Panc1 (cell line): Measurements from ENCODE around the gene INPP5B. TPM values are rescaled to one million over a fixed set of nuclear protein-coding genes. Genes with fewer than 3 reads are reported as not detected.
"Not testable (repeated sequence)": the region's sequence is repeated elsewhere in the genome, so short reads cannot be mapped to it uniquely, and the experiment has no call there.

Source experiments
- ATAC-seq: fragments of 200-7000 bp; cut with Tn5 transposase; 2 replicates; pipeline ENCODE4 v1.9.1; 2020; ENCODE audit warnings: mild to moderate bottlenecking, moderate library complexity
- BruUV-seq: library from RNA; stranded (reverse); fragments of 400-500 nt; replicated peaks from 2 replicates; lab custom pipeline; 2021; lab: Mats Ljungman, UMichigan
- CTCF ChIA-PET: fragments of 300-600 bp; sonication (Branson Sonifier 250); formaldehyde crosslinking; loops from one replicate; lab custom pipeline; 2022; ENCODE audit warnings: antibody characterized with exemption; lab: Charles Lee
- POLR2A ChIA-PET: fragments of 300-600 bp; sonication (Branson Sonifier 250); formaldehyde crosslinking; loops from one replicate; lab custom pipeline; 2022; ENCODE audit warnings: antibody characterized with exemption; lab: Charles Lee
- DNase-seq: peaks from one replicate; pipeline ENCODE4 v3.0.0-alpha.2; 2010; ENCODE audit warnings: low read depth, low spot score
- H3K27ac ChIP-seq: 2 replicates; pipeline ENCODE4 v1.5.1; 2011; ENCODE audit warnings: mild to moderate bottlenecking, low read length, inconsistent platforms
- H3K27me3 ChIP-seq: fragments of 200-500 bp; sonication (Bioruptor generic); 2 replicates; pipeline ENCODE4 v1.6.0; 2014; ENCODE audit warnings: low read length, inconsistent platforms; ENCODE audit not compliant: control insufficient read depth, insufficient read depth
- H3K36me3 ChIP-seq: fragments of 200-500 bp; sonication (Bioruptor generic); 2 replicates; pipeline ENCODE4 v1.5.1; 2014; ENCODE audit warnings: inconsistent platforms, mild to moderate bottlenecking, low read length, moderate library complexity; ENCODE audit not compliant: control insufficient read depth, insufficient read depth
- H3K4me1 ChIP-seq: 2 replicates; pipeline ENCODE4 v1.5.1; 2011; ENCODE audit warnings: inconsistent platforms, mild to moderate bottlenecking, low read length, moderate library complexity; ENCODE audit not compliant: control insufficient read depth, insufficient read depth
- H3K4me3 ChIP-seq, 2 experiments: 2 replicates each; pipeline ENCODE4 v1.5.1; 2011 to 2012; ENCODE audit warnings: low read depth in 2 of 2, low read length in 2 of 2, mild to moderate bottlenecking in 2 of 2, inconsistent platforms in 1 of 2, moderate library complexity in 1 of 2
- H3K9me3 ChIP-seq: fragments of 200-500 bp; sonication (Bioruptor generic); 2 replicates; pipeline ENCODE4 v1.5.1; 2014; ENCODE audit warnings: low read depth, mild to moderate bottlenecking, inconsistent platforms, low read length, moderate library complexity; ENCODE audit not compliant: control insufficient read depth, insufficient read depth
- CTCF ChIP-seq: fragments of 450-650 bp; IDR thresholded peaks from 2 replicates; pipeline ENCODE4 v1.5.1; 2017; ENCODE audit warnings: mild to moderate bottlenecking
- POLR2AphosphoS5 ChIP-seq: IDR thresholded peaks from 2 replicates; pipeline ENCODE4 v1.6.1; 2012; ENCODE audit warnings: mild to moderate bottlenecking, low read depth, low read length, moderate library complexity
- REST ChIP-seq, 2 experiments: IDR thresholded peaks; 2 replicates each; pipeline ENCODE4 v1.6.1; 2011 to 2012; ENCODE audit warnings: low read depth in 2 of 2, control low read depth in 1 of 2, low read length in 1 of 2, mild to moderate bottlenecking in 1 of 2, moderate library complexity in 1 of 2; ENCODE audit not compliant: insufficient read depth in 1 of 2
- SIN3A ChIP-seq: IDR thresholded peaks from 2 replicates; pipeline ENCODE4 v1.6.1; 2012; ENCODE audit warnings: low read depth, mild to moderate bottlenecking, low read length, moderate library complexity, borderline replicate concordance; ENCODE audit not compliant: insufficient read depth
- TCF7L2 ChIP-seq: IDR thresholded peaks from 2 replicates; pipeline ENCODE4 v1.6.1; 2011; ENCODE audit warnings: mild to moderate bottlenecking, low read depth, low read length, inconsistent platforms
- in situ Hi-C: cut with HindIII; loops from 2 replicates; pipeline ENCODE4 v1.10.0; 2016; ENCODE audit warnings: low sequenced_read_pairs, low pct_unique_long_range_greater_than_20kb
- intact Hi-C: fragments of 100-400 bp; cut with micrococcal nuclease; formaldehyde crosslinking; loops from one replicate; pipeline ENCODE4 v1.10.0; 2022; ENCODE audit not compliant: unreplicated experiment
- total RNA-seq: library from RNA; stranded (reverse); gene quantifications from one replicate; pipeline ENCODE4 v1.2.1, GENCODE V29; 2021; ENCODE audit not compliant: unreplicated experiment

The INPP5B gene
- total RNA-seq, 1 experiment from 2014 or later = 17.7 TPM

- CTCF ChIA-PET = interaction anchor here (0.6 kb wide), 1 partner anchor 25 kb away, joined by 3 read pairs; no protein-coding TSS in a partner anchor
- H3K4me3 ChIP-seq, POLR2A ChIA-PET, DNase-seq, in situ Hi-C loops, H3K27me3 ChIP-seq, H3K36me3 ChIP-seq, intact Hi-C loops, ATAC-seq, H3K9me3 ChIP-seq, H3K4me1 ChIP-seq, H3K27ac ChIP-seq, BruUV-seq: not testable (repeated sequence)
These were observed 40.3 kb downstream of the INPP5B start for GRCh38 chr1:37906591-37906990.

- ChIA-PET POLR2A (no interaction called here), CTCF (no interaction called here)
- BruUV-seq = no TSS peak
These were observed 41.1 kb downstream of the INPP5B start for GRCh38 chr1:37905727-37906126.

GRCh38 chr1:37903921-37904320, 42.9 kb downstream of the INPP5B start:
- H3K4me3 ChIP-seq, H3K36me3 ChIP-seq, POLR2A ChIA-PET, in situ Hi-C loops, H3K9me3 ChIP-seq, CTCF ChIA-PET, H3K4me1 ChIP-seq, DNase-seq, H3K27me3 ChIP-seq, intact Hi-C loops, ATAC-seq, H3K27ac ChIP-seq, BruUV-seq: not testable (repeated sequence)

More at GRCh38 chr1:37905727-37906126, 41.1 kb downstream of the INPP5B start:
- Histone ChIP-seq H3K4me1 (no peaks in the 10 kb centered on the region), H3K36me3 (no peaks in the 10 kb centered on the region), H3K9me3 (no peaks in the 10 kb centered on the region), H3K4me3 (no peak overlapping the region), H3K27me3 (no peaks in the 10 kb centered on the region), H3K27ac (no peak overlapping the region)
- in situ Hi-C loops = no loop called here
- TF ChIP-seq REST (IDR thresholded peaks at IDR 0.05; ENCODE audit: insufficient read depth in 1 of 2, low read depth in 2 of 2, low read length in 1 of 2) (no peak), CTCF (no peak), POLR2AphosphoS5 (no peak), TCF7L2 (no peak), SIN3A (no peak)
- ATAC-seq = no peak
- intact Hi-C loops = no loop called here
- no peak for DNase-seq
